Measurements from ENCODE around the gene ZMAT5.

DNA sequence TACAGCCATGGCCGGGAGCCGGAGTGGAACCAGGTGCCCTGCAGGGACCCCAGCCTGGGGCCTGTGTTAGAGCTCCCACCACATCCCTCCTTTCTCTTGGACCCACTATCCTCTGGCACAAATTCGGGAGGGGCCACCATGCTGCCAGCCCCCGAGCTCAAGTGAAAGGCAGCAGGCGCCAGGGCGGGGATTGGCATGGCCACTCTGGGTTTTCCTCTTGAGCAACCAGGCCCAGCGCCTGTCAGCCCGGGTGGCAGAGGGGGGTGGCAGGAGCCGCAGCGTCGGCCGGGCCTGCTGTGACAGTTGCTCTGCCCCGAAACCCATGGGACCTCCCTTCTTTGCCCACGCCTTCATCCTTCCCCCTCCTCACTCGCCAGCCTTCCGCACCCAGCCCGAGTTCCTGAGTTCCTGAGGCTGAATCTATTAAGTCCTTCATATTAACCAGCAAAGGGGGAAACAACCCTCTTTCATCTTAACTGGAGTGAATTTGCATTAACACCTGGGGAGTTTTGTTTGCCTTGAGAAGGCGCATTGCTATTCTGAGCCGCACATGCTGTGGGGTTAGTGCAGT is 63.8 kb downstream of the ZMAT5 start:
- no peak for TF ChIP-seq XRCC5 (IDR thresholded peaks at IDR 0.05; ENCODE audit: low read depth, low read length)
- TF ChIP-seq ARID3A (IDR thresholded peaks at IDR 0.05; ENCODE audit: borderline replicate concordance, low read depth, low read length): no peak
- no peak for TF ChIP-seq FOXJ3 (CRISPR knock-in tag; IDR thresholded peaks at IDR 0.05)
- no peak for TF ChIP-seq USF2 (CRISPR knock-in tag; IDR thresholded peaks at IDR 0.05)
- no peak for TF ChIP-seq ZBTB7A (IDR thresholded peaks at IDR 0.05; ENCODE audit: borderline replicate concordance, control insufficient read depth, low read depth, low read length)
- no peak for TF ChIP-seq SNIP1 (IDR thresholded peaks at IDR 0.05; ENCODE audit: low read depth)
- TF ChIP-seq MTF1 (CRISPR knock-in tag; IDR thresholded peaks at IDR 0.05; ENCODE audit: borderline replicate concordance): no peak
- TF ChIP-seq ZKSCAN1 (IDR thresholded peaks at IDR 0.05; ENCODE audit: low read depth, low read length): no peak
- no peak for TF ChIP-seq ZBTB40 (IDR thresholded peaks at IDR 0.05)
- TF ChIP-seq ZBTB40 (CRISPR knock-in tag; IDR thresholded peaks at IDR 0.05): no peak
- no peak for TF ChIP-seq SMARCC2 (IDR thresholded peaks at IDR 0.05; ENCODE audit: low read depth)
